Erythroblast (primary cell): ENCODE data around the gene LRP5.

Experiments
- GATA1 ChIP-seq: IDR thresholded peaks from 2 replicates; pipeline ENCODE4 v1.6.1; 2011; ENCODE audit warnings: low read depth, mild to moderate bottlenecking, control low read depth, low read length, moderate library complexity
- POLR2A ChIP-seq: IDR thresholded peaks from 2 replicates; pipeline ENCODE4 v1.6.1; 2011; ENCODE audit warnings: mild to moderate bottlenecking, low read length

DNA sequence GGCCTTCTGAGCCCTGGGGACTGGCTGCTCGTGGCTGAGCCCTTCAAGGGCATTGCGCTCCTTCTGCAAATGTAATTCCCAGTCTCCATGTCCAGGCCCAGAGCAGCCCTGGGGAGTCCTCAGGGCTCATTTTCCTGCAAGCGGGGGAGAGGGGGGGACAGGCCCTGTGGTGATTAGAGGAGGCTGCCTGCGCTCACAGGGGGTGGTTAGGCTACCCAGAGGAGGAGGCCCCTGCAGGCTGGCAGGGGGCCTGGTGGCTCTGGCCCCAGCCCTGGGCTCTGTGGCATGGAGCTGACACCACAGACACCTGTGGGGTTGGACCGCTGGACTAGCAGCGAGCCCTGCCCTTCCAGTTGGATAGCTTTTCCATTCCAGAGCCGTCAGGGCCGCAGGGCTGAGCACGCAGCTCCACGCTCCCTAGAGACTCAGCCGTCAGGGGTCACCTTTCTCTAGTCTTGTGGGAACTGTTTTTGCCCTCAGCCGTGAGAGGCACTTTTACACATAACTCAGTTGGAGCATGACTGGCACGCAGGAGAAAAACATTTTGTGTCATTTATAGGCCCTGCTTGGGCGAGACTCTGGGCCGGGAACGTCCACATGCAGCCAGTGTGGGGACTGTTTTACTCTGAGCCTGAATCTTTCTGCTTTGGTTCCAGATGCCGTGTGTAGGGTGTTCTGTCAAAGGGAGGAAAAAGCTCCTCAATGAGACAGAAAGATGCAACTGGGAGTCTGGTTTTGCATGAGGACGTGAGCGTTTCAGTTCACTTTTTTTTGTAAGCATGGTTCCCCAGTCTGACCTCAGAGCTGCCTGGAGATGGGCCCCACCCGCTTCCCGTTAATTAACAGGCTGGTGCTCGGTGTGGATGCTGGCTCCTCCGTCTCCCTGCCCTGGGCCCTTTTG, 58.1 kb downstream of the LRP5 start:
- TF ChIP-seq POLR2A, result no peak
- no peak for TF ChIP-seq GATA1
